Sigmoid colon (tissue), 4 donors: ENCODE results near the gene MTR.

Experiments used
- CTCF ChIP-seq, 4 experiments: fragments of 450-650 bp in 3 of 4; fragments of 200-600 bp in 1 of 4; IDR thresholded peaks; one replicate each; pipeline ENCODE4 v1.5.1; 2016 to 2019; ENCODE audit warnings: antibody characterized with exemption in 4 of 4, mild to moderate bottlenecking in 3 of 4, moderate library complexity in 2 of 4
- EP300 ChIP-seq, 4 donors: sonication (generic); formaldehyde crosslinking; IDR thresholded peaks; one replicate each; pipeline ENCODE4 v1.6.1; 2017; ENCODE audit warnings: antibody characterized with exemption in 4 of 4

- TF ChIP-seq CTCF (IDR thresholded peaks at IDR 0.05) (no peak), EP300 (IDR thresholded peaks at IDR 0.05) (no peak)
Observed at GRCh38 chr1:236779312-236779711, 15.8 kb upstream of the MTR start.
